Measurements from ENCODE around the gene SYT7. TPM values are rescaled to one million over a fixed set of nuclear protein-coding genes. Genes with fewer than 3 reads are reported as not detected.
"Not testable (repeated sequence)": the region's sequence is repeated elsewhere in the genome, so short reads cannot be mapped to it uniquely, and the experiment has no call there.

Gene SYT7
- total RNA-seq, 1 donor from 2014 or later, result 93.6 TPM

GRCh38 chr11:61473370-61474012 is 107.4 kb downstream of the SYT7 start:
- peaks cover 10% of the 10 kb centered on the region for H3K36me3 Mint-ChIP-seq (ENCODE audit: unreplicated experiment)
- H3K4me3 Mint-ChIP-seq (ENCODE audit: unreplicated experiment), result no peak overlapping the region
- TF ChIP-seq CTCF (IDR thresholded peaks at IDR 0.05; ENCODE audit: partially characterized antibody, unreplicated experiment), result no peak
- DNase-seq, result no peak
- H3K27ac Mint-ChIP-seq (ENCODE audit: unreplicated experiment), result no peak overlapping the region
- H3K27me3 Mint-ChIP-seq (ENCODE audit: unreplicated experiment), result peaks cover 4% of the 10 kb centered on the region
- peaks cover 3% of the 10 kb centered on the region for H3K4me1 Mint-ChIP-seq (ENCODE audit: low read depth, unreplicated experiment)
- H3K9me3 Mint-ChIP-seq (ENCODE audit: unreplicated experiment), result no peaks in the 10 kb centered on the region

- Mint-ChIP-seq H3K27ac (ENCODE audit: unreplicated experiment) (no peak overlapping the region), H3K4me1 (ENCODE audit: low read depth, unreplicated experiment) (no peaks in the 10 kb centered on the region), H3K27me3 (ENCODE audit: unreplicated experiment) (peaks cover 4% of the 10 kb centered on the region), H3K4me3 (ENCODE audit: unreplicated experiment) (no peak overlapping the region), H3K9me3 (ENCODE audit: unreplicated experiment) (peaks cover 1% of the 10 kb centered on the region), H3K36me3 (ENCODE audit: unreplicated experiment) (peaks cover 10% of the 10 kb centered on the region)
- no peak for TF ChIP-seq CTCF (IDR thresholded peaks at IDR 0.05; ENCODE audit: partially characterized antibody, unreplicated experiment)
- no peak for DNase-seq
These were observed 108.0 kb downstream of the SYT7 start for GRCh38 chr11:61472868-61473267.

GRCh38 chr11:61472282-61472681 is 108.6 kb downstream of the SYT7 start:
- H3K36me3 Mint-ChIP-seq (ENCODE audit: unreplicated experiment), result peaks cover 10% of the 10 kb centered on the region
- no peak overlapping the region for H3K27ac Mint-ChIP-seq (ENCODE audit: unreplicated experiment)
- TF ChIP-seq CTCF (IDR thresholded peaks at IDR 0.05; ENCODE audit: partially characterized antibody, unreplicated experiment), result no peak
- H3K4me3 Mint-ChIP-seq (ENCODE audit: unreplicated experiment), result no peak overlapping the region
- peaks cover 4% of the 10 kb centered on the region for H3K27me3 Mint-ChIP-seq (ENCODE audit: unreplicated experiment)
- H3K4me1 Mint-ChIP-seq (ENCODE audit: low read depth, unreplicated experiment), result no peaks in the 10 kb centered on the region
- no peak for DNase-seq
- H3K9me3 Mint-ChIP-seq (ENCODE audit: unreplicated experiment), result peaks cover 1% of the 10 kb centered on the region

GRCh38 chr11:61468002-61468401 is 112.9 kb downstream of the SYT7 start:
- no peaks in the 10 kb centered on the region for H3K4me1 Mint-ChIP-seq (ENCODE audit: low read depth, unreplicated experiment)
- H3K27me3 Mint-ChIP-seq (ENCODE audit: unreplicated experiment), result no peaks in the 10 kb centered on the region
- no peaks in the 10 kb centered on the region for H3K36me3 Mint-ChIP-seq (ENCODE audit: unreplicated experiment)
- no peak overlapping the region for H3K4me3 Mint-ChIP-seq (ENCODE audit: unreplicated experiment)
- DNase-seq, result no peak
- peaks cover 1% of the 10 kb centered on the region for H3K9me3 Mint-ChIP-seq (ENCODE audit: unreplicated experiment)
- TF ChIP-seq CTCF (IDR thresholded peaks at IDR 0.05; ENCODE audit: partially characterized antibody, unreplicated experiment), result no peak
- no peak overlapping the region for H3K27ac Mint-ChIP-seq (ENCODE audit: unreplicated experiment)

GRCh38 chr11:61467602-61468001 is 113.3 kb downstream of the SYT7 start:
- H3K27me3 Mint-ChIP-seq (ENCODE audit: unreplicated experiment); H3K4me1 Mint-ChIP-seq (ENCODE audit: low read depth, unreplicated experiment); H3K9me3 Mint-ChIP-seq (ENCODE audit: unreplicated experiment); H3K27ac Mint-ChIP-seq (ENCODE audit: unreplicated experiment); H3K4me3 Mint-ChIP-seq (ENCODE audit: unreplicated experiment); H3K36me3 Mint-ChIP-seq (ENCODE audit: unreplicated experiment); DNase-seq: not testable (repeated sequence)

Small RNA genes within 50 kb of the gene (microRNA-seq; reads per million reads assigned to microRNA genes)
- not detected for gene MIR4488 (ENCODE audit: unreplicated experiment)

Other genes with a start within 250 kb of the SYT7 start
- 259 TPM for gene DDB1, start 248.0 kb downstream of the SYT7 start, total RNA-seq (ENCODE audit: unreplicated experiment)
- 59.6 TPM for gene TKFC, start 247.8 kb downstream of the SYT7 start, total RNA-seq (ENCODE audit: unreplicated experiment)
- gene CYB561A3, start 219.2 kb downstream of the SYT7 start, total RNA-seq (ENCODE audit: unreplicated experiment), result 20.6 TPM
- 23.3 TPM for gene TMEM138, start 218.7 kb downstream of the SYT7 start, total RNA-seq (ENCODE audit: unreplicated experiment)
- 7.8 TPM for gene TMEM216, start 188.5 kb downstream of the SYT7 start, total RNA-seq (ENCODE audit: unreplicated experiment)
- gene CPSF7, start 151.1 kb downstream of the SYT7 start, total RNA-seq (ENCODE audit: unreplicated experiment), result 83.7 TPM
- gene SDHAF2, start 151.0 kb downstream of the SYT7 start, total RNA-seq (ENCODE audit: unreplicated experiment), result 43.2 TPM
- gene LRRC10B, start 72.3 kb downstream of the SYT7 start, total RNA-seq (ENCODE audit: unreplicated experiment), result 8.2 TPM
- 9.6 TPM for gene DAGLA, start 99.3 kb upstream of the SYT7 start, total RNA-seq (ENCODE audit: unreplicated experiment)
- gene MYRF, start 171.6 kb upstream of the SYT7 start, total RNA-seq (ENCODE audit: unreplicated experiment), result 0.29 TPM
- gene TMEM258, start 211.5 kb upstream of the SYT7 start, total RNA-seq (ENCODE audit: unreplicated experiment), result 82.7 TPM
- 15.2 TPM for gene FEN1, start 211.8 kb upstream of the SYT7 start, total RNA-seq (ENCODE audit: unreplicated experiment)
- 155 TPM for gene FADS1, start 235.9 kb upstream of the SYT7 start, total RNA-seq (ENCODE audit: unreplicated experiment)
- 701 TPM for gene FADS2, start 247.2 kb upstream of the SYT7 start, total RNA-seq (ENCODE audit: unreplicated experiment)

Measured in glutamatergic neuron (in vitro differentiated cells).